GM12878 (cell line): ENCODE measurements around the gene IFT81. TPM values are rescaled to one million over a fixed set of nuclear protein-coding genes. Genes with fewer than 3 reads are reported as not detected.

Source experiments
- ATAC-seq: fragments of 200-7000 bp; cut with Tn5 transposase; 3 replicates; pipeline ENCODE4 v1.9.1; 2020; ENCODE audit warnings: mild to moderate bottlenecking, moderate library complexity
- BruUV-seq: library from RNA; stranded (reverse); fragments of 400-500 nt; replicated peaks from 2 replicates; lab custom pipeline; 2021; lab: Mats Ljungman, UMichigan
- CTCF ChIA-PET: fragments of 300-600 bp; sonication (Branson Sonifier 250); formaldehyde crosslinking; extraction: SDS; loops from one replicate; lab custom pipeline; 2021; ENCODE audit warnings: inconsistent platforms; lab: Yijun Ruan, JAX
- POLR2A ChIA-PET: fragments of 350-600 bp; formaldehyde crosslinking; extraction: SDS; loops from one replicate; lab custom pipeline; 2021; ENCODE audit warnings: inconsistent platforms; lab: Charles Lee
- RAD21 ChIA-PET: fragments of 300-600 bp; sonication (Branson Sonifier 250); formaldehyde crosslinking; loops from one replicate; lab custom pipeline; 2023; ENCODE audit warnings: antibody characterized with exemption; ENCODE audit not compliant: unreplicated experiment; lab: Charles Lee
- SMC1A ChIA-PET: fragments of 300-600 bp; sonication (Branson Sonifier 250); formaldehyde crosslinking; loops from one replicate; lab custom pipeline; 2023; ENCODE audit not compliant: unreplicated experiment, uncharacterized antibody; lab: Charles Lee
- DNase-seq: peaks from one replicate; pipeline ENCODE4 v3.0.0-alpha.2; 2011; ENCODE audit warnings: low read depth, low spot score
- FAIRE-seq: peaks from 3 replicates; lab custom pipeline; 2011; peaks lifted over from hg19 to GRCh38; lab: Jason Lieb, UNC
- H2AFZ ChIP-seq: 2 replicates; pipeline ENCODE4 v1.6.0; 2011; ENCODE audit warnings: low read depth, low read length, control low read depth; ENCODE audit not compliant: control insufficient read depth
- H3K27ac ChIP-seq: 2 replicates; pipeline ENCODE4 v1.5.1; 2011; ENCODE audit warnings: control low read depth; ENCODE audit not compliant: control insufficient read depth, insufficient read depth
- H3K27me3 ChIP-seq, 2 experiments: replicated peaks in 1 of 2; 2 replicates each; pipeline versions ENCODE4 v1.6.0 to v1.6.1; 2011; ENCODE audit warnings: low read length in 1 of 2; ENCODE audit not compliant: control insufficient read depth in 2 of 2, insufficient read depth in 2 of 2
- H3K36me3 ChIP-seq, 2 experiments: 2 replicates each; pipeline ENCODE4 v1.5.1; 2011; ENCODE audit warnings: low read length in 1 of 2; ENCODE audit not compliant: control insufficient read depth in 2 of 2, insufficient read depth in 2 of 2
- H3K4me1 ChIP-seq: 2 replicates; pipeline ENCODE4 v1.6.1; 2011; ENCODE audit warnings: mild to moderate bottlenecking, low read length, moderate library complexity, mixed read lengths; ENCODE audit not compliant: control insufficient read depth, insufficient read depth
- H3K4me2 ChIP-seq: 2 replicates; pipeline ENCODE4 v1.6.0; 2011; ENCODE audit warnings: control low read depth; ENCODE audit not compliant: control insufficient read depth, insufficient read depth
- H3K4me3 ChIP-seq: fragments of 200-600 bp; sonication (generic); 2 replicates; pipeline ENCODE4 v1.5.1; 2016
- H3K79me2 ChIP-seq: 2 replicates; pipeline ENCODE4 v1.6.0; 2011; ENCODE audit warnings: low read length; ENCODE audit not compliant: control insufficient read depth, insufficient read depth
- H3K9ac ChIP-seq: 2 replicates; pipeline ENCODE4 v1.8.0; 2011; ENCODE audit warnings: low read length, control low read depth, mixed read lengths; ENCODE audit not compliant: control insufficient read depth, insufficient read depth
- H3K9me3 ChIP-seq: replicated peaks from 3 replicates; pipeline ENCODE4 v1.5.1; 2011; ENCODE audit warnings: mild to moderate bottlenecking, low read length; ENCODE audit not compliant: control insufficient read depth, insufficient read depth
- H4K20me1 ChIP-seq: 2 replicates; pipeline ENCODE4 v1.6.0; 2011; ENCODE audit not compliant: control insufficient read depth, insufficient read depth
- EP300 ChIP-seq, 2 experiments: fragments of 150-350 bp in 1 of 2; IDR thresholded peaks; 2 replicates each; pipeline ENCODE4 v1.6.1; 2011 to 2012; ENCODE audit warnings: low read depth in 2 of 2, low read length in 2 of 2, borderline replicate concordance in 1 of 2, improper control_type of control experiment in 1 of 2, inconsistent platforms in 1 of 2; ENCODE audit not compliant: control insufficient read depth in 1 of 2
- KAT2A ChIP-seq: conservative IDR thresholded peaks from 2 replicates; pipeline ENCODE4 v1.6.1; 2011; ENCODE audit warnings: low read depth, low read length; ENCODE audit not compliant: control insufficient read depth
- POLR2A ChIP-seq: IDR thresholded peaks from 2 replicates; pipeline ENCODE4 v1.6.1; 2011; ENCODE audit warnings: low read depth, mild to moderate bottlenecking, low read length
- SUZ12 ChIP-seq: fragments of 200-600 bp; sonication (generic); IDR thresholded peaks from one replicate; pipeline ENCODE4 v1.6.1; 2018; ENCODE audit warnings: antibody characterized with exemption, mild to moderate bottlenecking; ENCODE audit not compliant: unreplicated experiment
- YY1 ChIP-seq: IDR thresholded peaks from 2 replicates; pipeline ENCODE4 v1.6.1; 2011; ENCODE audit warnings: low read depth, mild to moderate bottlenecking, low read length
- ZNF217 ChIP-seq: fragments of 450-650 bp; IDR thresholded peaks from 2 replicates; pipeline ENCODE4 v1.6.1; 2017; ENCODE audit warnings: antibody characterized with exemption, mild to moderate bottlenecking
- ZNF24 ChIP-seq: fragments of 450-650 bp; IDR thresholded peaks from 2 replicates; pipeline ENCODE4 v1.6.1; 2017; ENCODE audit warnings: antibody characterized with exemption, mild to moderate bottlenecking
- WGBS: methylation state at CpG from one replicate; pipeline ENCODE4 v1.1.6; 2016; ENCODE audit warnings: low lambda C conversion rate; ENCODE audit not compliant: insufficient replicate concordance, insufficient coverage; ENCODE audit errors: missing lambda C conversion rate; 5-methylcytosine and 5-hydroxymethylcytosine counted together
- in situ Hi-C: fragments of 300-500 bp; cut with MboI; formaldehyde crosslinking; loops from 9 replicates; pipeline ENCODE4 v1.14.3; 2018; ENCODE audit warnings: mixed read lengths
- intact Hi-C: fragments of 100-400 bp; cut with micrococcal nuclease; formaldehyde crosslinking; loops from one replicate; pipeline ENCODE4 v1.14.2; 2022; ENCODE audit not compliant: unreplicated experiment
- polyA plus RNA-seq, 11 experiments: library from polyadenylated mRNA; depleted of rRNA in 4 of 11; unstranded in 6 of 11; stranded (reverse) in 5 of 11; fragments of >200 nt; fragmentation: Nextera tagmentation in 4 of 11; fragmentation: Illumina TruSeq in 1 of 11; extraction: Ambion mirVana in 4 of 11; extraction: Trizol in 1 of 11; gene quantifications; 1 replicate in 1 of 11; 2 replicates in 10 of 11; pipeline versions ENCODE4 v1.2.1 to v1.2.3, GENCODE V29; 2011 to 2016; ENCODE audit warnings: inconsistent platforms in 2 of 11, missing spikeins in 2 of 11, low read depth in 1 of 11
- total RNA-seq, 4 experiments: library from RNA; depleted of rRNA in 3 of 4; stranded (reverse); fragments of >200 nt in 3 of 4; fragmentation: Illumina TruSeq in 1 of 4; extraction: Trizol in 1 of 4; gene quantifications; 2 replicates each; pipeline versions ENCODE4 v1.2.1 to v1.2.3, GENCODE V29; 2013 to 2021
- TF ChIP-seq, protein P1 (sequence below): IDR thresholded peaks from 2 replicates; pipeline ENCODE4 v1.6.1; 2011; ENCODE audit warnings: borderline replicate concordance, low read depth, mild to moderate bottlenecking, moderate library complexity, mixed read lengths, low read length; ENCODE audit not compliant: insufficient read depth; ENCODE audit errors: extremely low read length
- TF ChIP-seq, protein P2 (sequence below), 3 experiments: IDR thresholded peaks in 2 of 3; conservative IDR thresholded peaks in 1 of 3; 2 replicates each; pipeline ENCODE4 v1.5.1; 2011; ENCODE audit warnings: low read depth in 3 of 3, low read length in 3 of 3, mild to moderate bottlenecking in 3 of 3, control low read depth in 2 of 3, moderate library complexity in 2 of 3, inconsistent platforms in 1 of 3, mixed read lengths in 1 of 3; ENCODE audit not compliant: control insufficient read depth in 2 of 3, insufficient read depth in 1 of 3; ENCODE audit errors: extremely low read depth in 1 of 3

Gene IFT81
- total and polyA plus RNA-seq, 10 of the 15 experiments (the other 5 are each of a cell fraction or from before 2014, with no cell fraction given), result 4.1 to 9.9 (median 5.6) TPM

- CTCF ChIA-PET, result interaction anchor here (0.9 to 1.1 kb wide), 2 partner anchors 15 to 285 kb away, joined by 3 read pairs; no protein-coding TSS in a partner anchor
- 97% methylated on average over 2 of the region's 2 CpGs for whole genome bisulfite sequencing
- Histone ChIP-seq H3K9ac (no peak overlapping the region), H3K27ac (no peak overlapping the region), H4K20me1 (no peaks in the 10 kb centered on the region), H2AFZ (no peak overlapping the region), H3K4me2 (no peak overlapping the region), H3K9me3 (no peaks in the 10 kb centered on the region; the same call in 2 of the 3 replicates), H3K4me3 (no peak overlapping the region), H3K27me3 (no peaks in the 10 kb centered on the region), H3K4me1 (peaks cover 4% of the 10 kb centered on the region), H3K36me3 (no peaks in the 10 kb centered on the region), H3K79me2 (no peaks in the 10 kb centered on the region)
- TF ChIP-seq, protein P1, sequence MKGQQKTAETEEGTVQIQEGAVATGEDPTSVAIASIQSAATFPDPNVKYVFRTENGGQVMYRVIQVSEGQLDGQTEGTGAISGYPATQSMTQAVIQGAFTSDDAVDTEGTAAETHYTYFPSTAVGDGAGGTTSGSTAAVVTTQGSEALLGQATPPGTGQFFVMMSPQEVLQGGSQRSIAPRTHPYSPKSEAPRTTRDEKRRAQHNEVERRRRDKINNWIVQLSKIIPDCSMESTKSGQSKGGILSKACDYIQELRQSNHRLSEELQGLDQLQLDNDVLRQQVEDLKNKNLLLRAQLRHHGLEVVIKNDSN, result no peak
- TF ChIP-seq KAT2A, result no peak
- no peak for TF ChIP-seq EP300 (IDR thresholded peaks at IDR 0.05; ENCODE audit: borderline replicate concordance in 1 of 2, control insufficient read depth in 1 of 2, low read depth in 2 of 2, low read length in 2 of 2)
- no peak for TF ChIP-seq YY1
- no peak for TF ChIP-seq SUZ12
- TF ChIP-seq ZNF217, result no peak
- TF ChIP-seq POLR2A, result no peak
- TF ChIP-seq, protein P2, sequence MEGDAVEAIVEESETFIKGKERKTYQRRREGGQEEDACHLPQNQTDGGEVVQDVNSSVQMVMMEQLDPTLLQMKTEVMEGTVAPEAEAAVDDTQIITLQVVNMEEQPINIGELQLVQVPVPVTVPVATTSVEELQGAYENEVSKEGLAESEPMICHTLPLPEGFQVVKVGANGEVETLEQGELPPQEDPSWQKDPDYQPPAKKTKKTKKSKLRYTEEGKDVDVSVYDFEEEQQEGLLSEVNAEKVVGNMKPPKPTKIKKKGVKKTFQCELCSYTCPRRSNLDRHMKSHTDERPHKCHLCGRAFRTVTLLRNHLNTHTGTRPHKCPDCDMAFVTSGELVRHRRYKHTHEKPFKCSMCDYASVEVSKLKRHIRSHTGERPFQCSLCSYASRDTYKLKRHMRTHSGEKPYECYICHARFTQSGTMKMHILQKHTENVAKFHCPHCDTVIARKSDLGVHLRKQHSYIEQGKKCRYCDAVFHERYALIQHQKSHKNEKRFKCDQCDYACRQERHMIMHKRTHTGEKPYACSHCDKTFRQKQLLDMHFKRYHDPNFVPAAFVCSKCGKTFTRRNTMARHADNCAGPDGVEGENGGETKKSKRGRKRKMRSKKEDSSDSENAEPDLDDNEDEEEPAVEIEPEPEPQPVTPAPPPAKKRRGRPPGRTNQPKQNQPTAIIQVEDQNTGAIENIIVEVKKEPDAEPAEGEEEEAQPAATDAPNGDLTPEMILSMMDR (IDR thresholded peaks at IDR 0.05 in 2 of 3, conservative IDR thresholded peaks at IDR 0.05 in 1 of 3; ENCODE audit: control insufficient read depth in 2 of 3, extremely low read depth in 1 of 3, insufficient read depth in 1 of 3, low read depth in 3 of 3, low read length in 3 of 3), result no peak
- TF ChIP-seq ZNF24, result no peak
- in situ Hi-C loops, result no loop called here
- ATAC-seq (no peak), FAIRE-seq (peak; percentile 71), DNase-seq (no peak)
- POLR2A ChIA-PET, result interaction anchor here (0.6 kb wide), 1 partner anchor 12 kb away, joined by 4 read pairs; no protein-coding TSS in a partner anchor
- RAD21 ChIA-PET, result no interaction called here
- intact Hi-C loops, result no loop called here
- no TSS peak for BruUV-seq
- SMC1A ChIA-PET, result interaction anchor here (1.2 to 1.3 kb wide), 3 partner anchors 9 to 18 kb away, joined by 3 to 5 read pairs (median 5); no protein-coding TSS in a partner anchor
Observed at GRCh38 chr12:110146986-110147385, 22.8 kb downstream of the IFT81 start.
